Esophagus squamous epithelium (tissue), 4 donors: ENCODE results near the gene GUCY1A1.

ENCODE experiments used
- CTCF ChIP-seq, 6 experiments: fragments of 450-650 bp in 4 of 6; fragments of 200-600 bp in 2 of 6; sonication (generic) in 2 of 6; IDR thresholded peaks; one replicate each; pipeline ENCODE4 v1.5.1; 2016 to 2019; ENCODE audit warnings: antibody characterized with exemption in 6 of 6, mild to moderate bottlenecking in 4 of 6, moderate library complexity in 4 of 6
- POLR2A ChIP-seq, 4 donors: fragments of 450-650 bp; IDR thresholded peaks; one replicate each; pipeline ENCODE4 v1.6.1; 2017; ENCODE audit warnings: antibody characterized with exemption in 4 of 4, mild to moderate bottlenecking in 4 of 4, moderate library complexity in 3 of 4

DNA sequence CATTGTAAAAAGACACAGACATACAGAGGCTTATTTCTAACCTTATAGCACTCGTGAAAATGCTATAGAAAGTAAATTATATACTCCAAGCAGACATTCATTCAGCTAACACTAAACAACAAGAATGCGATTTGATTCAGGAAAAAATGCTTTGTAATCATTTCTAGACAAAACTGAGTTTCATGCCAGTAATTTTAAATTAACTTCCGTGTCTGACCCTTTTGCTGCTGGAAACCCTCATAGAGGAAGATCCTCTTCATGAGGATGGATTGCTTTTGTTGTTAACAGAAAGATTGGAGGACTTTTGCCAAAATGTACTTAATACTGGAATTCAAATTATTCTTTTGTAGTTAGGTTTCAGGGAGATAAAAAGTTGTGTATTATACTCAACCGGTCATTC lies 43.3 kb downstream of the GUCY1A1 start:
- TF ChIP-seq CTCF (IDR thresholded peaks at IDR 0.05), result no peak
- no peak for TF ChIP-seq POLR2A (IDR thresholded peaks at IDR 0.05)
